Activated CD4-positive, alpha-beta T cell treated with anti-CD3 and anti-CD28 coated beads for 24 hours (primary cell): Measurements from ENCODE around the gene SH3RF3.

Experiments
- DNase-seq, 2 donors: peaks; one replicate each; pipeline ENCODE4 v3.0.0-alpha.2; 2020; ENCODE audit warnings: low read depth in 2 of 2

The SH3RF3 gene

GRCh38 chr2:109242654-109243331 is 113.8 kb downstream of the SH3RF3 start:
- DNase-seq, result no peak

- no peak for DNase-seq
These were observed 114.7 kb downstream of the SH3RF3 start for GRCh38 chr2:109243526-109244303.

GRCh38 chr2:109244304-109244582 is 115.2 kb downstream of the SH3RF3 start:
- no peak for DNase-seq

- no peak for DNase-seq
These were observed 115.9 kb downstream of the SH3RF3 start for GRCh38 chr2:109244750-109245382.

GRCh38 chr2:109246176-109246575 is 117.2 kb downstream of the SH3RF3 start:
- no peak for DNase-seq

GRCh38 chr2:109246616-109247015 is 117.6 kb downstream of the SH3RF3 start:
- no peak for DNase-seq

- no peak for DNase-seq
These were observed 118.3 kb downstream of the SH3RF3 start for GRCh38 chr2:109247340-109247739.

- DNase-seq, result no peak
These were observed 118.8 kb downstream of the SH3RF3 start for GRCh38 chr2:109247812-109248211.

GRCh38 chr2:109248590-109248989 is 119.6 kb downstream of the SH3RF3 start:
- DNase-seq, result no peak

GRCh38 chr2:109253217-109253616 is 124.2 kb downstream of the SH3RF3 start:
- no peak for DNase-seq

GRCh38 chr2:109254174-109254904 is 125.3 kb downstream of the SH3RF3 start:
- DNase-seq, result no peak

- no peak for DNase-seq
These were observed 126.6 kb downstream of the SH3RF3 start for GRCh38 chr2:109255654-109256053.

GRCh38 chr2:109256111-109256510 is 127.1 kb downstream of the SH3RF3 start:
- no peak for DNase-seq

GRCh38 chr2:109256921-109257320 is 127.9 kb downstream of the SH3RF3 start:
- no peak for DNase-seq

- no peak for DNase-seq
These were observed 128.6 kb downstream of the SH3RF3 start for GRCh38 chr2:109257653-109258052.

- DNase-seq, result no peak
These were observed 129.4 kb downstream of the SH3RF3 start for GRCh38 chr2:109258376-109258775.

- DNase-seq, result no peak
These were observed 130.0 kb downstream of the SH3RF3 start for GRCh38 chr2:109258905-109259540.

GRCh38 chr2:109259671-109260070 is 130.7 kb downstream of the SH3RF3 start:
- DNase-seq, result no peak

- DNase-seq, result no peak
These were observed 131.3 kb downstream of the SH3RF3 start for GRCh38 chr2:109260116-109260855.

GRCh38 chr2:109260886-109261700 is 132.1 kb downstream of the SH3RF3 start:
- no peak for DNase-seq
